GM13977 (cell line): Measurements from ENCODE around the gene DYNC1I1.

Experiments used
- DNase-seq: peaks from one replicate; pipeline ENCODE4 v3.0.0; 2012; ENCODE audit warnings: low spot score
- CTCF ChIP-seq: IDR thresholded peaks from 2 replicates; pipeline ENCODE4 v1.5.1; 2012; ENCODE audit warnings: mild to moderate bottlenecking, control low read depth; ENCODE audit not compliant: insufficient read depth; ENCODE audit errors: extremely low read depth, missing control alignments
- in situ Hi-C: fragments of 300-500 bp; cut with MboI; formaldehyde crosslinking; loops from one replicate; pipeline ENCODE4 v1.12.0; 2022; ENCODE audit warnings: low sequenced_read_pairs, low pct_unique_long_range_greater_than_20kb, mixed read lengths, inconsistent platforms; ENCODE audit not compliant: unreplicated experiment

DYNC1I1 gene

DNA sequence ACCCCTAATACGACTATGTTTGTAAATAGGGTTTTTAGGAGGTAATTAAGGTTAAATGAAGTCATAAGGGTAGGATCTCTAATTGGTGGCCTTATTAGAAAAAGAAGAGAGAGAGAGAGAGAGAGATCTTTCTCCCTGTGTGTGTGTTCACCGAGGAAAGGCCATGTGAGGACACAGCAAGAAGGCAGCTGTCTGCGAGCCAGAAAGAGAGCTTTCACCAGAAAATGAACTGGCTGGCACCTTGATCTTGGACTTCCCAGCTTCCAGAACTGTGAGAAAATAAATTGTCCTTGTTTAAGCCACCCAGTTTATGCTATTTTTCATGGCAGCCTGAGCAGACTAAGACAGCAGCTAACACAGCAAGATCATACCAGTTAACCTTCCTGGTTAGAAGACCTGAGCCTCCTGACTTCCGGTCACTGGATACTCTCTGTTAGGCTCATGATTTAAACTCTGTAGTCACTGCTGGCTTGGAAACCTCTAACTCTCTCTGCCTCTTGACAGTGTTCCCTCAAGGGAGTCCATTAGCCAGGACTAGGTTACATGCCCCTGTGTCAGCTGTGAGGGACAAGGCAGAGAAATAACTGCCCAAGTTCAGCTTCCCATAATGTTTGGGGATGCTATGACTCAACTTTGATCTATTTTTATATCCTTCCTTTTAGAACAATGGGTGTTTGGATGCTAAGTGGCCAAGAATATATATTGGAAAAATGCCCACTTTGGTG, 102.3 kb downstream of the DYNC1I1 start:
- in situ Hi-C loops, result loop anchor here (25.0 kb wide), 1 partner anchor 162 kb away; no protein-coding TSS in a partner anchor
- no peak for DNase-seq

DNA sequence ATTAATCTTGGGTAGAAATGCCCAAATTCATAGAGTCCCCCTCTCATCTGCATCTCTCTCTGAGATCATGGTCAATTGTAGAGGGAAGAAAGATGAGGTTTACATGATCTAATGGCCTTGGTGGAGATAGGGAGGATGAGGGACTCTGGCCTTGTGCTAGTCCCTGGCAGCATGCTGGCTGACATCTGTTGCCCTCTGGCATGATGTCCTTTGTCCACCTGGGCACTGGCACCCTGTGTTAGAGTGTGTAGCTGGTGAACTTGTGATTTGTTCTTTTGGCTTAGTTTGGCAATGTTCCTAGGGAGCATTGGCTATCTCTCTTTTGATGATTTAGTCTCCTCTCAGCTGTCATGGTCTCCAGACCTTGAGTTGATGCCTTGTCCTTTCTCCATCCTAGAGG, 103.2 kb downstream of the DYNC1I1 start:
- TF ChIP-seq CTCF, result no peak
- DNase-seq, result no peak
- in situ Hi-C loops, result no loop called here

More for the DNA sequence above, 102.3 kb downstream of the DYNC1I1 start:
- no peak for TF ChIP-seq CTCF

DNA sequence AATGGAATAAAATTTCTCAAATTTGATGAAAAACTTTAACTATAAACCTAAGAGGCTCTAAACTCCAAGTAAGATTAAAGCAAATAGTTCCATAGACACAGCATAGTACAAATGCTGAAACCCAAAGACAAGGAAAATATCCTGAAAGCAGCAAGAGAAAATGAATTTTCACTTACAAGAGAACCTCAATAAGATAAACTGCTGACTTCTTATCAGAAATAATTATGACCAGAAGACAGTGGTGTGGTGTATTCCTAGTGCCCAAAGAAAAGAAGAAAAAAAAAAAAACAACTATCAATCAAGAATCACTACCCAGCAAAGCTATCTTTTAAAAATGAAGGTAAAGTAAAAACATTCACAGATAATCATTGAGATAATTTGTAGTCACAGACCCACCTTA, 106.3 kb downstream of the DYNC1I1 start:
- no peak for TF ChIP-seq CTCF
- in situ Hi-C loops, result no loop called here
- DNase-seq, result no peak

DNA sequence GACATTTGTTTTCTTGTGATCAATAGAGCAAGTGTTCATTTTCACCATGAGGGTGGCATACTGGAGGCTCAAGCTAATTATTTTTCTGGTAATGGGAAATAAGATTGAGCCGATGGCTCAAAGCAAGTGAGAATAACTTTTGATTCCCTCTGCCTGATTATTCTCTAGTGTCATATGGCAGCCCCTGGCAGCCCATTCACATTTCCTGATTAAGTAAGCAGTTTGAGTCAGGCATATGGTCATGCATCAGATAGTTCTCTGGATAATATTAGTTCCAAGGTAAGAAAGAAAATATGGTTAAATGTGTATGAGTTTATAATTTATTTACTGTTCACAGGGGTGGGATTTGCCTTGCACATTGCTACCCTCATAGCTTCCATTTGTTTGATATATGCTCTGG, 109.2 kb downstream of the DYNC1I1 start:
- DNase-seq, result no peak
- in situ Hi-C loops, result no loop called here
- TF ChIP-seq CTCF, result no peak

GRCh38 chr7:95883217-95883616, 110.9 kb downstream of the DYNC1I1 start:
- no peak for TF ChIP-seq CTCF
- in situ Hi-C loops, result no loop called here
- no peak for DNase-seq

DNA sequence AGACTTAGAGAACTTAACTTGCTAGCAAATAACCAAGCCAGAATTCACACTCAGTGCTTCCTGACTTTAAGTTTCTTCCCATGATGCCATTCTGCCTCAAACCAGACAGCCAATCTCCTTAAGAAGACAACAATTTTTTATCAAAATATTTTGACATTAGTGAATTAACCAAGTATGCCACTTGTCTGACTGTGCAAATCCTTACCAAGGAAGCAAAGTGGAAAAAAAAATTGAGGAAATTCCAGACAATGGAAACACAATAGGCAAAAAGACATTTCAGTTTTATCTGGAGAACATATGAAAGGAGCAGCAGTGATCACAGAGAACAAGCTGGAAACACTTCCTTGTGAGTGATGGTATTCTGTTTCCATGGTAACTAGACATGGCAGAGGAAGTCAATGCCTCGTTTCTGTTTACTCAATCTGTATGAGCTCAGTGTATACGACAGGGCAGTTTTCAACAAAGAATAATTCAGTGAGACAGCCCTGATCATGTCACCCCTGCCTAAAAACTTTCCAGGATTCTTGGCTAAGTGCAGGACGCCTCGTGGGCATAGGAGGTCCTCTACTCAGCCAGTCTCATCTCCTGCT, 114.2 kb downstream of the DYNC1I1 start:
- no peak for DNase-seq
- in situ Hi-C loops, result no loop called here
- TF ChIP-seq CTCF, result no peak
